Measurements from ENCODE around the gene PLCB4. TPM values are rescaled to one million over a fixed set of nuclear protein-coding genes. Genes with fewer than 3 reads are reported as not detected.

The PLCB4 gene
- polyA plus RNA-seq, 1 donor (not counting 4 experiments of a cell fraction or from before 2014, with no cell fraction given) = 4.1 TPM

DNA sequence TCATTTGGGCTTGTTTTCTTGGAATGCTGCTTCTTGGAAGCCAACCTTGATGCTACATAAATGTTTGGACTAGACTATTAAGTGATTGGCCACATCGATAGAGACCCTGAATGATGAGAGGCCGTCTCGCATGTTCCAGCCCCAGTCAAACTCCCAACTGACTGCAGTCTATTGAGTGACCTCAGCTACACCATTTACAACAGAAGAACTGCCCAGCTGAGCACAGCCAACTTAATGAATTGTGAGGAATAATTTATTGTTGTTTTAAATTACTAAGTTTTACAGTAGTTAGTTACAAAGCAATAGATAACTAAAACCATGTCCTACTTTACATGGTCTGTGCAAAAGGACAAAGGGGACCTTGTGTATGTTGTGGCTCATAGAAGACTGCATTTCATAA lies 63.0 kb downstream of the PLCB4 start:
- FAIRE-seq = no peak
- dilution Hi-C loops (cut with MboI; ENCODE audit: extremely low pct_ligation_motif_present, low sequenced_read_pairs) = no loop called here

DNA sequence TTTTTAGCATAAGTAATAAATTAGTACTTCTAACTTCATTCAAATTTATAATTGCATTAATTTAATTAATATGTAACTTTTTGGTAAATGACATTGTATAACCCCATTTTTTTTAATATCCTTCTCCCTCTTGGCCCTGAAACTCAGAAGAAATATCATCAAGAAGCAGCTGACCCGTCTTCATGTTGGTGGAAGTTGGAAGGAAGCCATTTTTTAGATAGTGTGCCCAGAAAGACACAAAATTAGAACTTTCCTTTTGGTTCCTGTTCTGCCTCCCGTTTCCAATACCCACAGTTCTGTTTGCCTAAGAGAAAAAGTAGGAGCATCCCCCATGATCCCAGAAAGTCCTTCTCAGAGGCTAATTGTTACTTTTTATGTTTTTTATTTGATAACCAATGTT lies 65.5 kb downstream of the PLCB4 start:
- Histone ChIP-seq H3K27me3 (ENCODE audit: control insufficient read depth, extremely low read depth, insufficient read depth, low read length) (no peaks in the 10 kb centered on the region), H3K9me3 (ENCODE audit: control insufficient read depth, low read depth, low read length) (no peaks in the 10 kb centered on the region), H3K4me2 (ENCODE audit: control insufficient read depth, extremely low read depth, insufficient read depth, low read depth, low read length) (no peak overlapping the region), H3K79me2 (ENCODE audit: control insufficient read depth, insufficient read depth, low read length) (no peaks in the 10 kb centered on the region), H3K9ac (ENCODE audit: control insufficient read depth, extremely low read depth, insufficient read depth, low read length) (no peak overlapping the region), H3K9me1 (ENCODE audit: control insufficient read depth, extremely low read depth, insufficient read depth, low read length) (no peaks in the 10 kb centered on the region), H3K27ac (ENCODE audit: control insufficient read depth, insufficient read depth, low read length) (no peak overlapping the region), H2AFZ (ENCODE audit: control insufficient read depth, low read length) (no peak overlapping the region), H3K4me3 (ENCODE audit: control insufficient read depth in 2 of 3, extremely low read depth in 1 of 3, insufficient read depth in 2 of 3, low read depth in 1 of 3, low read length in 3 of 3) (no peak overlapping the region), H3K36me3 (ENCODE audit: control insufficient read depth in 2 of 2, extremely low read depth in 1 of 2, insufficient read depth in 2 of 2, low read length in 2 of 2) (no peaks in the 10 kb centered on the region), H4K20me1 (ENCODE audit: control insufficient read depth, extremely low read depth, insufficient read depth, low read length) (no peaks in the 10 kb centered on the region), H3K4me1 (ENCODE audit: control insufficient read depth, extremely low read depth, insufficient read depth, low read length) (no peaks in the 10 kb centered on the region)
- dilution Hi-C loops (cut with MboI; ENCODE audit: extremely low pct_ligation_motif_present, low sequenced_read_pairs) = no loop called here
- FAIRE-seq = no peak
- DNase-seq (ENCODE audit: low read depth, low spot score) = no peak
- TF ChIP-seq CTCF (optimal IDR thresholded peaks at IDR 0.05 in 1 of 3, IDR thresholded peaks at IDR 0.05 in 1 of 3, conservative IDR thresholded peaks at IDR 0.05 in 1 of 3; ENCODE audit: extremely low read depth in 1 of 3, insufficient read depth in 2 of 3, low read length in 3 of 3) (no peak), EZH2 (IDR thresholded peaks at IDR 0.05; ENCODE audit: low read length) (no peak)

More for the DNA sequence above, 63.0 kb downstream of the PLCB4 start:
- H3K27me3 ChIP-seq (ENCODE audit: control insufficient read depth, extremely low read depth, insufficient read depth, low read length) = no peaks in the 10 kb centered on the region
- H3K9me3 ChIP-seq (ENCODE audit: control insufficient read depth, low read depth, low read length) = no peaks in the 10 kb centered on the region
- H3K4me3 ChIP-seq (ENCODE audit: control insufficient read depth in 2 of 3, extremely low read depth in 1 of 3, insufficient read depth in 2 of 3, low read depth in 1 of 3, low read length in 3 of 3) = no peak overlapping the region
- no peak overlapping the region for H3K4me2 ChIP-seq (ENCODE audit: control insufficient read depth, extremely low read depth, insufficient read depth, low read depth, low read length)
- H3K9me1 ChIP-seq (ENCODE audit: control insufficient read depth, extremely low read depth, insufficient read depth, low read length) = no peaks in the 10 kb centered on the region
- H4K20me1 ChIP-seq (ENCODE audit: control insufficient read depth, extremely low read depth, insufficient read depth, low read length) = no peaks in the 10 kb centered on the region
- H3K27ac ChIP-seq (ENCODE audit: control insufficient read depth, insufficient read depth, low read length) = no peak overlapping the region
- no peaks in the 10 kb centered on the region for H3K79me2 ChIP-seq (ENCODE audit: control insufficient read depth, insufficient read depth, low read length)
- no peak for DNase-seq (ENCODE audit: low read depth, low spot score)
- H3K4me1 ChIP-seq (ENCODE audit: control insufficient read depth, extremely low read depth, insufficient read depth, low read length) = no peaks in the 10 kb centered on the region
- no peak overlapping the region for H2AFZ ChIP-seq (ENCODE audit: control insufficient read depth, low read length)
- no peaks in the 10 kb centered on the region for H3K36me3 ChIP-seq (ENCODE audit: control insufficient read depth in 2 of 2, extremely low read depth in 1 of 2, insufficient read depth in 2 of 2, low read length in 2 of 2)
- TF ChIP-seq CTCF (optimal IDR thresholded peaks at IDR 0.05 in 1 of 3, IDR thresholded peaks at IDR 0.05 in 1 of 3, conservative IDR thresholded peaks at IDR 0.05 in 1 of 3; ENCODE audit: extremely low read depth in 1 of 3, insufficient read depth in 2 of 3, low read length in 3 of 3) (no peak), EZH2 (IDR thresholded peaks at IDR 0.05; ENCODE audit: low read length) (no peak)
- H3K9ac ChIP-seq (ENCODE audit: control insufficient read depth, extremely low read depth, insufficient read depth, low read length) = no peak overlapping the region
